Measurements from ENCODE around the gene TLK2.

- TF ChIP-seq JUN (CRISPR knock-in tag; IDR thresholded peaks at IDR 0.05) (no peak), ATF3 (CRISPR knock-in tag; conservative IDR thresholded peaks at IDR 0.05) (no peak), SMAD3 (CRISPR knock-in tag; IDR thresholded peaks at IDR 0.05; ENCODE audit: borderline replicate concordance) (no peak), CBFB (CRISPR knock-in tag; IDR thresholded peaks at IDR 0.05; ENCODE audit: low read depth) (no peak), FOXK1 (CRISPR knock-in tag; IDR thresholded peaks at IDR 0.05) (no peak), MLX (CRISPR knock-in tag; IDR thresholded peaks at IDR 0.05) (no peak)
- TF ChIP-seq, protein P1, sequence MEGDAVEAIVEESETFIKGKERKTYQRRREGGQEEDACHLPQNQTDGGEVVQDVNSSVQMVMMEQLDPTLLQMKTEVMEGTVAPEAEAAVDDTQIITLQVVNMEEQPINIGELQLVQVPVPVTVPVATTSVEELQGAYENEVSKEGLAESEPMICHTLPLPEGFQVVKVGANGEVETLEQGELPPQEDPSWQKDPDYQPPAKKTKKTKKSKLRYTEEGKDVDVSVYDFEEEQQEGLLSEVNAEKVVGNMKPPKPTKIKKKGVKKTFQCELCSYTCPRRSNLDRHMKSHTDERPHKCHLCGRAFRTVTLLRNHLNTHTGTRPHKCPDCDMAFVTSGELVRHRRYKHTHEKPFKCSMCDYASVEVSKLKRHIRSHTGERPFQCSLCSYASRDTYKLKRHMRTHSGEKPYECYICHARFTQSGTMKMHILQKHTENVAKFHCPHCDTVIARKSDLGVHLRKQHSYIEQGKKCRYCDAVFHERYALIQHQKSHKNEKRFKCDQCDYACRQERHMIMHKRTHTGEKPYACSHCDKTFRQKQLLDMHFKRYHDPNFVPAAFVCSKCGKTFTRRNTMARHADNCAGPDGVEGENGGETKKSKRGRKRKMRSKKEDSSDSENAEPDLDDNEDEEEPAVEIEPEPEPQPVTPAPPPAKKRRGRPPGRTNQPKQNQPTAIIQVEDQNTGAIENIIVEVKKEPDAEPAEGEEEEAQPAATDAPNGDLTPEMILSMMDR (IDR thresholded peaks at IDR 0.05), result no peak
Observed at GRCh38 chr17:62660629-62661118, 182.0 kb downstream of the TLK2 start.
